Activated T-cell treated with anti-CD3 and anti-CD28 coated beads, Interleukin-2, amount 50 U/mL, for 24 hours (primary cell): ENCODE results near the gene IQSEC3.

Experiments used
- DNase-seq: peaks from one replicate; pipeline ENCODE4 v3.0.0-alpha.2; 2020
- H3K27ac Mint-ChIP-seq: 2 replicates; pipeline ENCODE4 v1.8.0; 2020; ENCODE audit warnings: mild to moderate bottlenecking, mixed read lengths
- H3K27me3 Mint-ChIP-seq: 2 replicates; pipeline ENCODE4 v1.8.0; 2020; ENCODE audit warnings: mixed read lengths
- H3K36me3 Mint-ChIP-seq: 2 replicates; pipeline ENCODE4 v1.8.0; 2020; ENCODE audit warnings: low read depth, mixed read lengths
- H3K4me1 Mint-ChIP-seq: 2 replicates; pipeline ENCODE4 v1.8.0; 2020; ENCODE audit warnings: low read depth, mixed read lengths
- H3K4me3 Mint-ChIP-seq: 2 replicates; pipeline ENCODE4 v1.8.0; 2020; ENCODE audit warnings: mild to moderate bottlenecking, moderate library complexity, mixed read lengths
- H3K9me3 Mint-ChIP-seq: 2 replicates; pipeline ENCODE4 v1.8.0; 2020; ENCODE audit warnings: mixed read lengths

The IQSEC3 gene

DNA sequence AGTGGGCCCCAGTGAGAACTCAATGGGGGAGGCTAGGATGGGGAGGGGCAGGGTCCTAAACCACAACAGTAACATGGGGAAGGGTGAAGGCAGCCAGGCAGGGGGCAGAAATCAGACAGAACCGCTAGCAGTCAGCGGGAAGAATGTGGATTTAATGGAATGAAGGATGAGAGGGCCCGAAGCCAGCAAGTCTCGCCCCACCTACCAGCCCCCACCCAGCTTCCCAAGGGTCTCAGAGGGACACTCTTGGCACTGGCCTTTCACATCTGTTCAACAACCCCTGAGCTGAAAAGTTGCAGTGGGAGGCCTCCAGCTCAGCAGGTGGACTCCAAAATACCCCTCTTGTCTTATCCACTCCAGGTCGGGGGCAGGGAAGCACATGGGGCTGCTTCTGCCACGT lies 153.9 kb downstream of the IQSEC3 start:
- no peaks in the 10 kb centered on the region for H3K9me3 Mint-ChIP-seq
- H3K27me3 Mint-ChIP-seq: peaks cover 8% of the 10 kb centered on the region
- H3K36me3 Mint-ChIP-seq: no peaks in the 10 kb centered on the region
- DNase-seq: no peak
- H3K4me1 Mint-ChIP-seq: no peaks in the 10 kb centered on the region
- H3K4me3 Mint-ChIP-seq: no peak overlapping the region
- no peak overlapping the region for H3K27ac Mint-ChIP-seq

DNA sequence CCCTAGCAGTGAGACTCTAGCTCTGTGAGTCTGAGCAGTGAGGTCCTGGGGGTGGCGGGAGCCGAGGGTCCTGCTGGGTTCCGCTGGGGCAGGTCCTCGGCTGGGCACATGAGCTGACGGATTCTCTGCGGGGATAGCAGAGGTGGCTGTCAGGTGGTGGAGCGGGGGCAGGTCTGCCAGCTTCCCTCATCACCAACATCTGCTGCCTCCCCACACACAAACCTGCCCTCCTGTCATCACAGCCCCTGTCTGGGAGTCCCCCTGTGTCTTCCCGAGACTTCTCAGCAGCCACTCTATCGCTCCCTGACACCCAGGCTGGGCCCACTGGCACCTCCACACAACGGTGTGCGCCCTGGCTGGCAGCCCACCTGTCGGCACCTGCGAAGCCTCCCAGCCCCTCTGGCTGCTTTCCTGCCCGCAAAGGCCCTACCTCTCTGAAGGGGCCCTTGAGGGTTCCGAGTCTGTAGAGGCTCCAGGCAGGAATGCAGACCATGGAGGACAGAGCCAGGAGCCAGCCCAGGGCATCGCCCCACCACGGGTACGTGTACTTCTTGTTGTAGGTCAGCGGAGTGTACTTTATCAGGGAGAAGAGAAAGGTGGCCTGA lies 154.5 kb downstream of the IQSEC3 start:
- Mint-ChIP-seq H3K27ac (no peak overlapping the region), H3K27me3 (peaks cover 8% of the 10 kb centered on the region), H3K9me3 (no peaks in the 10 kb centered on the region), H3K4me3 (no peak overlapping the region), H3K4me1 (no peaks in the 10 kb centered on the region), H3K36me3 (no peaks in the 10 kb centered on the region)
- DNase-seq: no peak

DNA sequence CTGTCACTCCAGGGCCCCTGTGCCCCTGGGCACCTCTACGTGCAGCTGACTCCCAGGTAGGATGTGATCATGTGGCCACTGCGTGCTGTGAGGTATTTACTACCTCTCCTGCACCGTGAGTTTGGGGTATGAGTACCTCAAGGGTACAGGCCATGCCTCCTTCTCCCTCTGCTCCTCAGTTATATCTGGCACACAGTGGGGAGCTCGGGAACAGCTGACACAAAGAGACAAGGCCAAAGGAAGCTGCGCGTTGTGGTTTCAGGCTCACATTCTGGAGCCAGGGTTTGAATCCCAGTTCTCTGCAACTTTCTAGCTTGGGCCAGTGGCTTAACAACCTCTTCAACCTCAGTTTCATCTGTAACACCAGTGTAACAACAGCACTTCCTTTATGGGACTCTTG lies 155.2 kb downstream of the IQSEC3 start:
- Mint-ChIP-seq H3K4me1 (no peaks in the 10 kb centered on the region), H3K36me3 (no peaks in the 10 kb centered on the region), H3K27ac (no peak overlapping the region), H3K9me3 (no peaks in the 10 kb centered on the region), H3K27me3 (peaks cover 8% of the 10 kb centered on the region), H3K4me3 (no peak overlapping the region)
- no peak for DNase-seq

DNA sequence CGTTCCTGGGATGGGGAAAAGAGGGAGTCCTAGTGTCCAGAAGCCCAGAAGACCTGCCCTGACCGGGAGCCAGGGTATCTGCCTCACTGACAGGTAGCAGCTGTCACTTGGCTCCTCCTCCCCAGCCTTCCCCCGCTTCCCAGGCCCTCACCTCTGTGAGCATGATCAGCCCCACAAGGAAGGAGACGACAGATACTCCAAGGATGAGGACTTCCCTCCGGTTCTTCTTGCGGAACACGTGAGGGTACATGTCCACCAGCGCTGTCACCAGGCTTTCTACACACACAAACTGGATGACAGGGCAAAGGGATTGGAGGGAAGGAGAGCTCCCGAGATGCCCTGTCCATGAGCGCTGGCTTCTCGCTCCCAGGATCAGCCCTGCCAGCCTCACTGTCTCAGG lies 157.3 kb downstream of the IQSEC3 start:
- Mint-ChIP-seq H3K4me1 (no peaks in the 10 kb centered on the region), H3K4me3 (no peak overlapping the region), H3K27me3 (peaks cover 6% of the 10 kb centered on the region), H3K27ac (no peak overlapping the region), H3K9me3 (no peaks in the 10 kb centered on the region), H3K36me3 (no peaks in the 10 kb centered on the region)
- DNase-seq: no peak

DNA sequence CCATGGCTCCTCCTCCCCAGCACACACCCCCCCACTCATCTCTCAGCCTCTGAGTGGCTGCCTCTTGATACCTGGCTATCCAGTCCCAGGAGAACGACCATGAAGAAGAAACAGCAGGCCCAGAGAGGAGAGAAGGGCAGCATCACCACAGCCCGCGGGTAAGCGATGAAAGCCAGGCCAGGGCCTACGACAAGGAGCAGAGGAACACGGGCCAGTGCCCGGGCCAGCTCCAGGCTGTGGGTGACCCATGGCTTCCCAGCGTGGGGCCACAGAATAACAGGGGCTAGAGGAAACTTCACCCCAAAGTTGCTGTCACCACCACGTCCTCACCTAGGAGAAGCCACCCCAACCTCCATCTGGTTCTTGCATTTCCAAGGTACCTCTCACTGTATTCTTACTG lies 157.8 kb downstream of the IQSEC3 start:
- H3K27me3 Mint-ChIP-seq: peaks cover 1% of the 10 kb centered on the region
- no peaks in the 10 kb centered on the region for H3K9me3 Mint-ChIP-seq
- no peak overlapping the region for H3K4me3 Mint-ChIP-seq
- no peak overlapping the region for H3K27ac Mint-ChIP-seq
- no peaks in the 10 kb centered on the region for H3K4me1 Mint-ChIP-seq
- no peak for DNase-seq
- no peaks in the 10 kb centered on the region for H3K36me3 Mint-ChIP-seq

DNA sequence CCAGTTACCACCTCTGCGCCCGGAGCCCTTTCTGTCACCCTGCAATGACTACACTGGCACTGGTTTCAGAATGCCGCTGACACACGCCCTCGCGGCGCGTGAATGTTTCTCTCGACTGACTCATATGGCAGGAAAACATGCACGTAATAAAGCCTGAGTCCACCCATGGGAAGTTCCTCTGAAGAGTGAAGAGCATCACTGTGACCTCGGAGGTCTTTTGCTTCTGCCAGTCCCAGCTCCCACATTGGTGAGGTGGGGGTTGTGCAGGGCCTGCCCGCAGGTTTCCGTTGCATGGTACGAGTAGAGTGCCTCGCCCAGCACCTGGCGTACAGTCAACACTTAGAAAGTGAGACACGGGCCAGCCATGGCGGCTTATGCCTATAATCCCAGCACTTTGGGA lies 158.4 kb downstream of the IQSEC3 start:
- Mint-ChIP-seq H3K4me1 (no peaks in the 10 kb centered on the region), H3K27me3 (no peaks in the 10 kb centered on the region), H3K27ac (no peak overlapping the region), H3K9me3 (no peaks in the 10 kb centered on the region), H3K4me3 (no peak overlapping the region), H3K36me3 (no peaks in the 10 kb centered on the region)
- DNase-seq: no peak

DNA sequence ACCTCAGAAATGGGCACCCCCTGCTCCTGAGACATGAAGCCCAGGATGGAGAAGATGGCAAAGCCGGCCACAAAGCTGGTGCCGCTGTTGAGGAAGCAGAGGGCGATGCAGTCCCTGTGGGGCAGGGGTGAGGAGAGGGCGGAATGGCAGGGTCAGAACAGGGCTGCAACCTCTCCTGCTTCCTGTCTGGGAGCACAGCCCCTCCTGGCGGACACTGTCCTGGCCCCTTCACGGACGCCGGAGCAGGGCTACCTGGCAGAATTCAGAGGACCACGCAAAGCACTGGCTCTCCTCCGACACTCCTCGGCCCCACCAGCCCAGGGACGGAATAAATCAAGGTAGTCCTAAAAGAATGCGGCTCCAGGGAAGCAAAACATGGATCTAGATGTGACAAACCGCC lies 159.8 kb downstream of the IQSEC3 start:
- Mint-ChIP-seq H3K27ac (no peak overlapping the region), H3K36me3 (no peaks in the 10 kb centered on the region), H3K4me3 (no peak overlapping the region), H3K9me3 (no peaks in the 10 kb centered on the region), H3K4me1 (no peaks in the 10 kb centered on the region), H3K27me3 (no peaks in the 10 kb centered on the region)
- no peak for DNase-seq

DNA sequence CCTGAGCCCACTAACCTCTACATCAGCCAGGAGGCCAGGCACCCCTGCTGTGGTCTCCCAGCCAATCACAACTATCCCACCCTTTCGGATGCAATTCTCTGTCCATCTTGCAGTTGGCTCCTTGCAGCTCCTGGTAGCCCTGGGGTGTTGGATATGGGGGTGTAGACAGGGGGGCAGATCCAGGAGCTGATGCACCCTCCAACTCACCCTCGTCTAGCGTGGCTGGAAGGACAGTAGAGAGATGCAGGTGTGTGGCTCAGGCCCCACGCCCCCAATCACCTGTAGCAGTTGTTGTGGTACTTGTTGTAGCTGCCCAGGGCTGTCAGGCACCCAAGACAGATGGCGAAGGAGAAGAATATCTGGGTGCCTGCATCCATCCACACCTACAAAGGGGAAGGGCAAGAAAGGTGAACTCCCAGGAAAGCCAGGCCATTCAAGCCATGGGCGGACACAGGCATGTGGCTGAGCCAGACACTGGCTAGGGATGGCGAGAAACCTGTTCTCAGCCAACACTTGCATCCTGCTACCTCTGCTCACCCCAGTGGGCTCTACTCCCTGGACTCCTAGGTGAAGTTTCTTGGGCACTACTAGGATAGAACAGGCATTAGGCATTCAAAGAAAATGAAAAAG lies 160.8 kb downstream of the IQSEC3 start:
- no peaks in the 10 kb centered on the region for H3K27me3 Mint-ChIP-seq
- H3K4me1 Mint-ChIP-seq: no peaks in the 10 kb centered on the region
- no peaks in the 10 kb centered on the region for H3K36me3 Mint-ChIP-seq
- no peak for DNase-seq
- H3K9me3 Mint-ChIP-seq: no peaks in the 10 kb centered on the region
- H3K27ac Mint-ChIP-seq: no peak overlapping the region
- no peak overlapping the region for H3K4me3 Mint-ChIP-seq
